Ishikawa (cell line): ENCODE measurements around the gene UTS2B.

Source experiments
- CEBPB ChIP-seq: IDR thresholded peaks from 2 replicates; pipeline ENCODE4 v1.6.1; 2012
- CREB1 ChIP-seq: IDR thresholded peaks from 2 replicates; pipeline ENCODE4 v1.6.1; 2012; ENCODE audit warnings: low read depth
- EGR1 ChIP-seq: IDR thresholded peaks from 2 replicates; pipeline ENCODE4 v1.6.1; 2012
- EP300 ChIP-seq: IDR thresholded peaks from 2 replicates; pipeline ENCODE4 v1.6.1; 2012; ENCODE audit warnings: borderline replicate concordance
- FOXM1 ChIP-seq: IDR thresholded peaks from 2 replicates; pipeline ENCODE4 v1.6.1; 2012; ENCODE audit warnings: low read depth, borderline replicate concordance
- NFIC ChIP-seq: IDR thresholded peaks from 2 replicates; pipeline ENCODE4 v1.6.1; 2012
- RAD21 ChIP-seq: IDR thresholded peaks from 2 replicates; pipeline ENCODE4 v1.6.1; 2012; ENCODE audit warnings: low read depth
- TAF1 ChIP-seq: IDR thresholded peaks from 2 replicates; pipeline ENCODE4 v1.6.1; 2012; ENCODE audit warnings: low read depth, mild to moderate bottlenecking
- TCF12 ChIP-seq: IDR thresholded peaks from 2 replicates; pipeline ENCODE4 v1.6.1; 2012; ENCODE audit warnings: low read depth
- TEAD4 ChIP-seq: IDR thresholded peaks from 2 replicates; pipeline ENCODE4 v1.6.1; 2012
- YY1 ChIP-seq: IDR thresholded peaks from 2 replicates; pipeline ENCODE4 v1.6.1; 2012; ENCODE audit warnings: low read depth
- ZBTB7A ChIP-seq: IDR thresholded peaks from 2 replicates; pipeline ENCODE4 v1.6.1; 2012; ENCODE audit warnings: low read depth
- TF ChIP-seq, protein P1 (sequence below): IDR thresholded peaks from 2 replicates; pipeline ENCODE4 v1.6.1; 2012
- TF ChIP-seq, protein P2 (sequence below): IDR thresholded peaks from 2 replicates; pipeline ENCODE4 v1.6.1; 2012
- TF ChIP-seq, protein P3 (sequence below): IDR thresholded peaks from 2 replicates; pipeline ENCODE4 v1.6.1; 2012; ENCODE audit warnings: low read depth, mild to moderate bottlenecking

The UTS2B gene

DNA sequence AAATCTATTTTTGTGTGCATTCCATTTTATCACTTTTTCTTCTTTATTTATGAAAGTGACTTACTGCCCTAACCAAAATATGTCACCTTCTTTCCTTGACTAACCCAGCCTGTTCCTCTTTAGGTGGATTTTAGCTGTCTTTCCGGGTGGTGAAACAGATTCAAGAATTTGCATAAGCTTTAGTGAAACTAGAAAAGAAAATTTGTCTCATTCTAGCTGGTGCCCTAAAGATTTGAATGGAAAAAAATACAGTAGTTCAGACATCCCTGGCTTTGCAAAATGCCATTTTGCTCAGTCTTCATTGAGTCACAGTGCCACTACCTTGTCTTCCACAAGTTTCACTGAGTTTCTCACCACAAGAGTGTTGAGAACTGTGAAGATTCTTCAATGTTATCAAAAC lies 29.3 kb downstream of the UTS2B start:
- TF ChIP-seq, protein P1, sequence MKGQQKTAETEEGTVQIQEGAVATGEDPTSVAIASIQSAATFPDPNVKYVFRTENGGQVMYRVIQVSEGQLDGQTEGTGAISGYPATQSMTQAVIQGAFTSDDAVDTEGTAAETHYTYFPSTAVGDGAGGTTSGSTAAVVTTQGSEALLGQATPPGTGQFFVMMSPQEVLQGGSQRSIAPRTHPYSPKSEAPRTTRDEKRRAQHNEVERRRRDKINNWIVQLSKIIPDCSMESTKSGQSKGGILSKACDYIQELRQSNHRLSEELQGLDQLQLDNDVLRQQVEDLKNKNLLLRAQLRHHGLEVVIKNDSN = no peak
- TF ChIP-seq TCF12 = no peak
- no peak for TF ChIP-seq EGR1
- no peak for TF ChIP-seq EP300
- no peak for TF ChIP-seq YY1
- no peak for TF ChIP-seq RAD21
- TF ChIP-seq, protein P2, sequence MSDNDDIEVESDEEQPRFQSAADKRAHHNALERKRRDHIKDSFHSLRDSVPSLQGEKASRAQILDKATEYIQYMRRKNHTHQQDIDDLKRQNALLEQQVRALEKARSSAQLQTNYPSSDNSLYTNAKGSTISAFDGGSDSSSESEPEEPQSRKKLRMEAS = no peak
- no peak for TF ChIP-seq NFIC
- TF ChIP-seq TAF1 = no peak
- TF ChIP-seq CEBPB = no peak
- no peak for TF ChIP-seq ZBTB7A
- TF ChIP-seq, protein P3, sequence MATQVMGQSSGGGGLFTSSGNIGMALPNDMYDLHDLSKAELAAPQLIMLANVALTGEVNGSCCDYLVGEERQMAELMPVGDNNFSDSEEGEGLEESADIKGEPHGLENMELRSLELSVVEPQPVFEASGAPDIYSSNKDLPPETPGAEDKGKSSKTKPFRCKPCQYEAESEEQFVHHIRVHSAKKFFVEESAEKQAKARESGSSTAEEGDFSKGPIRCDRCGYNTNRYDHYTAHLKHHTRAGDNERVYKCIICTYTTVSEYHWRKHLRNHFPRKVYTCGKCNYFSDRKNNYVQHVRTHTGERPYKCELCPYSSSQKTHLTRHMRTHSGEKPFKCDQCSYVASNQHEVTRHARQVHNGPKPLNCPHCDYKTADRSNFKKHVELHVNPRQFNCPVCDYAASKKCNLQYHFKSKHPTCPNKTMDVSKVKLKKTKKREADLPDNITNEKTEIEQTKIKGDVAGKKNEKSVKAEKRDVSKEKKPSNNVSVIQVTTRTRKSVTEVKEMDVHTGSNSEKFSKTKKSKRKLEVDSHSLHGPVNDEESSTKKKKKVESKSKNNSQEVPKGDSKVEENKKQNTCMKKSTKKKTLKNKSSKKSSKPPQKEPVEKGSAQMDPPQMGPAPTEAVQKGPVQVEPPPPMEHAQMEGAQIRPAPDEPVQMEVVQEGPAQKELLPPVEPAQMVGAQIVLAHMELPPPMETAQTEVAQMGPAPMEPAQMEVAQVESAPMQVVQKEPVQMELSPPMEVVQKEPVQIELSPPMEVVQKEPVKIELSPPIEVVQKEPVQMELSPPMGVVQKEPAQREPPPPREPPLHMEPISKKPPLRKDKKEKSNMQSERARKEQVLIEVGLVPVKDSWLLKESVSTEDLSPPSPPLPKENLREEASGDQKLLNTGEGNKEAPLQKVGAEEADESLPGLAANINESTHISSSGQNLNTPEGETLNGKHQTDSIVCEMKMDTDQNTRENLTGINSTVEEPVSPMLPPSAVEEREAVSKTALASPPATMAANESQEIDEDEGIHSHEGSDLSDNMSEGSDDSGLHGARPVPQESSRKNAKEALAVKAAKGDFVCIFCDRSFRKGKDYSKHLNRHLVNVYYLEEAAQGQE = no peak
- no peak for TF ChIP-seq FOXM1
- no peak for TF ChIP-seq CREB1
- TF ChIP-seq TEAD4 = no peak

DNA sequence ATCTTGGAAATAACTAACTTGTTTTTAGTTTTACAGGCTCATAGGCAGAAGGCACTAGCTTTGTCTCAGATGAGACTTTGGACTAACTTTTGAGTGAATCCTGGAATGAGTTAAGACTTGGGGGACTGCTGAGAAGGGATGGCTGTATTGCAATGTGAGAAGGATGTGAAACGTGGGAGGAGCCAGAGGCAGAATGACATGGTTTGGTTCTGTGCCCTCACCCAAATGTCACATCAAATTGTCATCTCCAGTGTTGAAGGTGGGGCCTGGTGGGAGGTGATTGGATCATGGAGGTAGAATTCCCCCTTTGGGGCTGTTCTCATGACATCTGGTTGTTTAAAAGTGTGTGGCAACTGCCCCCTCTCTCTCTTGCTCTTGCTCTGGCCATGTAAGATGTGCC lies 29.9 kb downstream of the UTS2B start:
- TF ChIP-seq TCF12 (no peak), EGR1 (no peak), CEBPB (no peak), TEAD4 (no peak), RAD21 (no peak), CREB1 (no peak), TAF1 (no peak), FOXM1 (no peak), NFIC (no peak), EP300 (no peak), YY1 (no peak), ZBTB7A (no peak)
- TF ChIP-seq, protein P2 = no peak
- TF ChIP-seq, protein P1 = no peak
- TF ChIP-seq, protein P3 = no peak

DNA sequence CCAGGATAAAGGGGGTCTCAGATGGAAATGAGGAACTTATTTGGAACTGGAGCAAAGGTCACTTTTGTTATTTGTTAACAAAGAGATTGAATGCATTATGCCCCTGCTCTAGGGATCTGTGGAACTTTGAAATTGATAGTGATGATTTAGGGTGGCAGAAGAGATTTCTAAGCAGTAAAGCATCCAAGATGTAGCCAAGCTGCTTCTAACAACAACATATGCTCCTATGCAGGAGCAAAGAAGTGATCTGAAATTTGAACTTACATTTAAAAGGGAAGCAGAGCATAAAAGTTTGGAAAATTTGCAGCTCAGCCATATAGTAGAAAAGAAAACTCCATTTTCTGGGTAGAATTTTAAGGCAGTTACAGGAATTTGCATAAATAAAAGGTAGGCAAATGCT lies 31.5 kb downstream of the UTS2B start:
- TF ChIP-seq EGR1 (no peak), ZBTB7A (no peak), RAD21 (no peak), TCF12 (no peak), FOXM1 (no peak), TEAD4 (no peak)
- TF ChIP-seq, protein P2 = no peak
- TF ChIP-seq, protein P3 = no peak
- TF ChIP-seq, protein P1 = no peak

DNA sequence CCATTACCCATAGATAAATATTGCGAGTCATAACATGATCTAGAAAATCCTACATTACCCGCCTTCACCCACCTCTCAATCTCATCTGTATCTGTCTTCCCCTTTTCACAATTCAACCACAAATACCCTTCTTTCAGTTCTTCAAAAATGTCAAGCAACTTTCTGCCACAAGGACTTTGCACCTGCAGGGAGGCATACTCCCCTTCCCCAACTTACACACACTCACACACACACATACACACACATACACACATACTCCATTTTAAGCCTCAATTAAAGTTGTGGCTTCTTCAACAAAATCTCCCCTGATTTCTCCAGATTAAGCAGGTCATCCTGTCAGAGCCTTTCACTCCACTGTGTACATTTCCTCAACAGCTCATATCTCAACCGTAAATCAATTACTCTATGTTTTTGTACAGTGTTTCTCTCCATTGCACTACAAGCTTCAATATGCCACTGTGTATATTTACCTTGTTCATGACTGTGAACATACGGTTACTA lies 34.2 kb downstream of the UTS2B start:
- TF ChIP-seq FOXM1 (no peak), TEAD4 (no peak), EP300 (no peak), NFIC (no peak), TCF12 (no peak), ZBTB7A (no peak), CEBPB (no peak), EGR1 (no peak), CREB1 (no peak), RAD21 (no peak), YY1 (no peak)
- TF ChIP-seq, protein P1 = no peak
- TF ChIP-seq, protein P2 = no peak
- TF ChIP-seq, protein P3 = no peak
